HCT116 (cell line): ENCODE data around the gene ITK.

Experiments used
- CEBPB ChIP-seq: IDR thresholded peaks from 2 replicates; pipeline ENCODE4 v1.6.1; 2012; ENCODE audit warnings: low read depth
- CTCF ChIP-seq, 3 experiments: fragments of 200-600 bp in 1 of 3; sonication (generic) in 1 of 3; IDR thresholded peaks in 2 of 3; conservative IDR thresholded peaks in 1 of 3; 2 replicates each; pipeline ENCODE4 v1.5.1; 2012 to 2017; ENCODE audit warnings: low read depth in 2 of 3, low read length in 2 of 3, antibody characterized with exemption in 1 of 3, borderline replicate concordance in 1 of 3, control low read depth in 1 of 3, mild to moderate bottlenecking in 1 of 3, mixed read lengths in 1 of 3, mixed run types in 1 of 3, moderate library complexity in 1 of 3; ENCODE audit not compliant: insufficient read depth in 1 of 3
- EGR1 ChIP-seq: IDR thresholded peaks from 2 replicates; pipeline ENCODE4 v1.6.1; 2012; ENCODE audit warnings: low read depth
- ELF1 ChIP-seq: IDR thresholded peaks from 2 replicates; pipeline ENCODE4 v1.6.1; 2012; ENCODE audit warnings: low read depth, borderline replicate concordance
- POLR2A ChIP-seq: IDR thresholded peaks from 2 replicates; pipeline ENCODE4 v1.7.0; 2011; ENCODE audit warnings: borderline replicate concordance; ENCODE audit not compliant: insufficient read depth, insufficient read length; ENCODE audit errors: extremely low read depth
- SIN3A ChIP-seq: IDR thresholded peaks from 2 replicates; pipeline ENCODE4 v1.6.1; 2012; ENCODE audit warnings: low read depth

DNA sequence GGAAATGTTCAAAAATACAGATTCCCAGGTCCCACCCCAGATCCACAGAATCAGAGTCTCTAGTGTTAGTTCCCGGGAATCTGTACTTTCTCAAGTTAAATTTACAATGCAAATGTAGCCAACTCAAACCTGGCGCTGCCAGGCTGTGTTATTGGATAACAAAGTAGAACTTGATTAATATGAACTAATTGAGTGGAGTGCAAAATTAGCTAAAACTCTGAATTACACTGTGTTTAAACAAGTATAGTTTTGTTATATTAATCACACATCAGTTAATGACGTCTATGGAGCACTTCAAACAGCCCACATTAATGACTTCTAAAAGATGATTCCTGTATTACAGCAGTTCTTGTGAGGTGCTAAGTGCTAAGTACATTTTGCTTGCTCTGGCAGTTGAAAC, 52.9 kb downstream of the ITK start:
- no peak for TF ChIP-seq CTCF (IDR thresholded peaks at IDR 0.05 in 2 of 3, conservative IDR thresholded peaks at IDR 0.05 in 1 of 3; ENCODE audit: borderline replicate concordance in 1 of 3, insufficient read depth in 1 of 3, low read depth in 2 of 3, low read length in 2 of 3)
- no peak for TF ChIP-seq SIN3A
- no peak for TF ChIP-seq EGR1
- no peak for TF ChIP-seq ELF1
- TF ChIP-seq CEBPB = no peak
- no peak for TF ChIP-seq POLR2A
